ENCODE data around the gene PLEKHM3. TPM values are rescaled to one million over a fixed set of nuclear protein-coding genes. Genes with fewer than 3 reads are reported as not detected.

PLEKHM3 gene
- polyA plus RNA-seq, 1 experiment: 7.0 TPM

GRCh38 chr2:208037564-208038487 lies 12.5 kb upstream of the PLEKHM3 start:
- H3K9me3 ChIP-seq (ENCODE audit: control insufficient read depth, insufficient read depth, low read length): no peaks in the 10 kb centered on the region
- ChIA-PET POLR2A (no interaction called here), CTCF (interaction anchor here (4.5 to 6.4 kb wide), 2 partner anchors 12 to 291 kb away, joined by 46 to 228 read pairs; partner anchors contain the start of gene PLEKHM3)
- H3K27ac ChIP-seq (ENCODE audit: low read depth, low read length): no peak overlapping the region
- no peak for DNase-seq (ENCODE audit: low read depth, low spot score)
- TF ChIP-seq CTCF (IDR thresholded peaks at IDR 0.05; ENCODE audit: low read depth, low read length): no peak
- H3K27me3 ChIP-seq (ENCODE audit: control insufficient read depth, insufficient read depth, low read length): no peaks in the 10 kb centered on the region
- no peak overlapping the region for H3K4me3 ChIP-seq (ENCODE audit: low read depth, low read length)

- no peak for TF ChIP-seq CTCF (IDR thresholded peaks at IDR 0.05; ENCODE audit: low read depth, low read length)
- CTCF ChIA-PET: interaction anchor here (0.6 kb wide), 1 partner anchor 851 kb away, joined by 4 read pairs; no protein-coding TSS in a partner anchor
- DNase-seq (ENCODE audit: low read depth, low spot score): no peak
These were observed 11.0 kb upstream of the PLEKHM3 start for GRCh38 chr2:208036357-208036756.

GRCh38 chr2:208034503-208035140 lies 9.3 kb upstream of the PLEKHM3 start:
- no peak overlapping the region for H3K4me3 ChIP-seq (ENCODE audit: low read depth, low read length)
- CTCF ChIA-PET: interaction anchor here (0.5 to 2.0 kb wide), 3 partner anchors 288 to 1478 kb away, joined by 3 to 4 read pairs (median 3); no protein-coding TSS in a partner anchor
- no peak for TF ChIP-seq CTCF (IDR thresholded peaks at IDR 0.05; ENCODE audit: low read depth, low read length)
- H3K27me3 ChIP-seq (ENCODE audit: control insufficient read depth, insufficient read depth, low read length): peaks cover 4% of the 10 kb centered on the region
- no peak for DNase-seq (ENCODE audit: low read depth, low spot score)
- no peak overlapping the region for H3K27ac ChIP-seq (ENCODE audit: low read depth, low read length)
- no peaks in the 10 kb centered on the region for H3K9me3 ChIP-seq (ENCODE audit: control insufficient read depth, insufficient read depth, low read length)
- POLR2A ChIA-PET: interaction anchor here (1.2 kb wide), 1 partner anchor 9 kb away, joined by 3 read pairs; no protein-coding TSS in a partner anchor

More at GRCh38 chr2:208036357-208036756, 11.0 kb upstream of the PLEKHM3 start:
- H3K9me3 ChIP-seq (ENCODE audit: control insufficient read depth, insufficient read depth, low read length): no peaks in the 10 kb centered on the region
- H3K27ac ChIP-seq (ENCODE audit: low read depth, low read length): no peak overlapping the region
- H3K27me3 ChIP-seq (ENCODE audit: control insufficient read depth, insufficient read depth, low read length): peaks cover 4% of the 10 kb centered on the region
- H3K4me3 ChIP-seq (ENCODE audit: low read depth, low read length): no peak overlapping the region
- POLR2A ChIA-PET: no interaction called here

GRCh38 chr2:208033701-208034502 lies 8.6 kb upstream of the PLEKHM3 start:
- no peak for DNase-seq (ENCODE audit: low read depth, low spot score)
- Histone ChIP-seq H3K27me3 (ENCODE audit: control insufficient read depth, insufficient read depth, low read length) (peaks cover 4% of the 10 kb centered on the region), H3K9me3 (ENCODE audit: control insufficient read depth, insufficient read depth, low read length) (no peaks in the 10 kb centered on the region), H3K4me3 (ENCODE audit: low read depth, low read length) (no peak overlapping the region), H3K27ac (ENCODE audit: low read depth, low read length) (no peak overlapping the region)
- CTCF ChIA-PET: interaction anchor here (2.0 to 5.8 kb wide), 3 partner anchors 7 to 288 kb away, joined by 4 to 65 read pairs (median 5); no protein-coding TSS in a partner anchor
- POLR2A ChIA-PET: interaction anchor here (1.2 kb wide), 1 partner anchor 8 kb away, joined by 3 read pairs; no protein-coding TSS in a partner anchor
- no peak for TF ChIP-seq CTCF (IDR thresholded peaks at IDR 0.05; ENCODE audit: low read depth, low read length)

Measured in AG04450 (cell line).